ENCODE measurements around the gene SRP68.

- TF ChIP-seq, protein P1, sequence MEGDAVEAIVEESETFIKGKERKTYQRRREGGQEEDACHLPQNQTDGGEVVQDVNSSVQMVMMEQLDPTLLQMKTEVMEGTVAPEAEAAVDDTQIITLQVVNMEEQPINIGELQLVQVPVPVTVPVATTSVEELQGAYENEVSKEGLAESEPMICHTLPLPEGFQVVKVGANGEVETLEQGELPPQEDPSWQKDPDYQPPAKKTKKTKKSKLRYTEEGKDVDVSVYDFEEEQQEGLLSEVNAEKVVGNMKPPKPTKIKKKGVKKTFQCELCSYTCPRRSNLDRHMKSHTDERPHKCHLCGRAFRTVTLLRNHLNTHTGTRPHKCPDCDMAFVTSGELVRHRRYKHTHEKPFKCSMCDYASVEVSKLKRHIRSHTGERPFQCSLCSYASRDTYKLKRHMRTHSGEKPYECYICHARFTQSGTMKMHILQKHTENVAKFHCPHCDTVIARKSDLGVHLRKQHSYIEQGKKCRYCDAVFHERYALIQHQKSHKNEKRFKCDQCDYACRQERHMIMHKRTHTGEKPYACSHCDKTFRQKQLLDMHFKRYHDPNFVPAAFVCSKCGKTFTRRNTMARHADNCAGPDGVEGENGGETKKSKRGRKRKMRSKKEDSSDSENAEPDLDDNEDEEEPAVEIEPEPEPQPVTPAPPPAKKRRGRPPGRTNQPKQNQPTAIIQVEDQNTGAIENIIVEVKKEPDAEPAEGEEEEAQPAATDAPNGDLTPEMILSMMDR (conservative IDR thresholded peaks at IDR 0.05 in 1 of 2, IDR thresholded peaks at IDR 0.05 in 1 of 2; ENCODE audit: low read depth in 1 of 2, low read length in 2 of 2) = no peak
- no peak for TF ChIP-seq EZH2 (IDR thresholded peaks at IDR 0.05; ENCODE audit: low read length, missing control alignments)
These were observed 32.5 kb upstream of the SRP68 start for GRCh38 chr17:76104896-76105231.
